AG09319 (cell line): ENCODE data around the gene EPOP.

Source experiments
- DNase-seq: peaks from one replicate; pipeline ENCODE4 v3.0.0-alpha.2; 2010; ENCODE audit warnings: low read depth; ENCODE audit errors: extremely low read depth
- TF ChIP-seq, protein P1 (sequence below): IDR thresholded peaks from 2 replicates; pipeline ENCODE4 v1.5.1; 2011; ENCODE audit warnings: low read depth, mild to moderate bottlenecking, inconsistent platforms, low read length, moderate library complexity

EPOP gene

DNA sequence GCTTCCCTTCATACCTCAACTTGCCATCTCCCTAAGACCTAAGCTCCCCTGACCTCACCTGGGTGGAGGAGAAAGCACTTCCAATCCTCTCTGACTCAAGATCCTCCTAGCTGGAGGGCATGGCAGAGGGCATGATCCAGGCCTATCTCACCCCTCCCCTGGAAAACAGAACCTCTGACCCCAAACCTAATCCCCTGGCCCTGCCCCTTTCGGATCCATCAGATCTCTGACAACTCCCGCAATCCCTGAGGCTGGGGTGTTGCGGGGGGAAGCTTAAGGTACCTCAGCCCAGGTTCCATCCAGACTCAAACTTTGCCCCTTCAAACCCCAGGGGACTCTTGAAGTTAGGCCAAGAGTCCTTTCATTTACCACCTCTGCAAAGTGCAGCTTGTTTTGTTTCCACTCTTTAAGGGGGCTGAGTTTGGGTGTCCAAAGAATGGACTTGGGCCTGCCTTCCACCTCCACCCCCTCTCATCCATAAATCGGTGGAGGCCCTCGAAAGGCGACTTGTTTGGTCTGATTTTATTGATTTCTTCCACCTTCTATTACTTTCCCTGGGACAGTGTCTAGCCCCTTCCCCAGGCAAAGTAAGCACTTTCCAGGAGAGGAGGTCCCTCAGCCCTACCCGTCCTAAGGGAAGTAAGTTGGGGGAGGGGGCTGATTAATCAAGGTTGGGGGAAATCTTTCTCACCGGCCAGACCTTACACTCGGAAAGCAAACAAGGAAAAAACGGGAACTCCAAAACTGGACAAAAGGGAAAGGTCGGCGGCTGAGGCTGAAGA is 2.6 kb downstream of the EPOP start:
- TF ChIP-seq, protein P1, sequence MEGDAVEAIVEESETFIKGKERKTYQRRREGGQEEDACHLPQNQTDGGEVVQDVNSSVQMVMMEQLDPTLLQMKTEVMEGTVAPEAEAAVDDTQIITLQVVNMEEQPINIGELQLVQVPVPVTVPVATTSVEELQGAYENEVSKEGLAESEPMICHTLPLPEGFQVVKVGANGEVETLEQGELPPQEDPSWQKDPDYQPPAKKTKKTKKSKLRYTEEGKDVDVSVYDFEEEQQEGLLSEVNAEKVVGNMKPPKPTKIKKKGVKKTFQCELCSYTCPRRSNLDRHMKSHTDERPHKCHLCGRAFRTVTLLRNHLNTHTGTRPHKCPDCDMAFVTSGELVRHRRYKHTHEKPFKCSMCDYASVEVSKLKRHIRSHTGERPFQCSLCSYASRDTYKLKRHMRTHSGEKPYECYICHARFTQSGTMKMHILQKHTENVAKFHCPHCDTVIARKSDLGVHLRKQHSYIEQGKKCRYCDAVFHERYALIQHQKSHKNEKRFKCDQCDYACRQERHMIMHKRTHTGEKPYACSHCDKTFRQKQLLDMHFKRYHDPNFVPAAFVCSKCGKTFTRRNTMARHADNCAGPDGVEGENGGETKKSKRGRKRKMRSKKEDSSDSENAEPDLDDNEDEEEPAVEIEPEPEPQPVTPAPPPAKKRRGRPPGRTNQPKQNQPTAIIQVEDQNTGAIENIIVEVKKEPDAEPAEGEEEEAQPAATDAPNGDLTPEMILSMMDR = no peak
- DNase-seq = no peak

DNA sequence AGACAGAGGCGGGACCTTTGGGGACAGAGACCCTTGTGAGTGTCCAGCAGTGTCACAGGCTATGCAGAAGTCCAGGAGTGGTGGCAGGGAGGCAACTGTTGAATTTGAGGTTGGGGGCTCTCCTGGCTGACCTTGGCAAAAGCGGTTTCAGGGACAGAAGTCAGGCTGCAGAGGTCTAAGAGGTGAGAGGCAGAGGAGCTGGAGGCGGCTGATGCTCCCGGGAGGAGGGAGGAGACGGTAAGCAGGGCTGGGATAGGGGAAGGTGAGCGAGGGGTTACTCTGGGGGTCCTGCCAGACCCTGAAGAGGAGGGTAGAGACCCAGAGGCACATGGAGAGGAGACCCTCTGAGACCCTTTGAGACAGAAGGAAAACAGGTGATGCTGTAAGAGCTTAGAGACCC is 5.2 kb downstream of the EPOP start:
- TF ChIP-seq, protein P1 = no peak
- no peak for DNase-seq

DNA sequence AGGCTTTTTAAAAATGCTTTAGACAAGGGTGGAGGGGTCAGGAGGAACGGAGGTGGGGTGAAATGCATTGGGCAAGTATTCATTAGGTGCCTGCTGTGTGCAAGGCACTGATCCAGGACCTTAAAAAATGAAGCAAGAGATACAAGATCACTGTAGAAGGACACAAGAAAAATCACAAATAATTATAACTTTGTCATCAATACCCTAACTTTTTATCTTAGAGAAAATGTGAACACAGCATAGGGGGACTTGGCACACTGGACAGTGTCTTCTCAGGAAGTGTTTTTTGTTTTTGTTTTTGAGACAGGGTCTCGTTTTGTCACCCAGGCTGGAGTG is 7.0 kb downstream of the EPOP start:
- DNase-seq = no peak
- TF ChIP-seq, protein P1 = no peak

- TF ChIP-seq, protein P1 = no peak; the same call in none of the 2 replicates
- peak; percentile 32 for DNase-seq
Measured at GRCh38 chr17:38667099-38667786, 7.5 kb downstream of the EPOP start.

- TF ChIP-seq, protein P1 = no peak
- no peak for DNase-seq
Measured at GRCh38 chr17:38663964-38664644, 10.7 kb downstream of the EPOP start.

GRCh38 chr17:38663125-38663751 is 11.5 kb downstream of the EPOP start:
- DNase-seq = no peak
- TF ChIP-seq, protein P1 = peak; percentile 68
